RWPE1 (cell line): Measurements from ENCODE around the gene KMT5B.
A peak's percentile ranks its signal among the peaks of the same experiment; 100 is the strongest.

ENCODE experiments used
- CTCF ChIA-PET: fragments of 350-600 bp; sonication (Branson Sonifier 250); formaldehyde crosslinking; extraction: SDS; loops from one replicate; lab custom pipeline; 2021; lab: Yijun Ruan, JAX
- POLR2A ChIA-PET: fragments of 400-600 bp; formaldehyde crosslinking; extraction: SDS; loops from one replicate; lab custom pipeline; 2020; ENCODE audit warnings: antibody characterized with exemption; ENCODE audit not compliant: low non-redundant PET; lab: Yijun Ruan, JAX
- DNase-seq: peaks from one replicate; pipeline ENCODE4 v3.0.0; 2012; ENCODE audit warnings: low spot score
- H3K27ac ChIP-seq: fragments of 450-650 bp; 2 replicates; pipeline ENCODE4 v1.5.1; 2017
- TF ChIP-seq, protein P1 (sequence below): fragments of 450-650 bp; conservative IDR thresholded peaks from 2 replicates; pipeline ENCODE4 v1.5.1; 2017; ENCODE audit warnings: low read depth, mild to moderate bottlenecking

The KMT5B gene

DNA sequence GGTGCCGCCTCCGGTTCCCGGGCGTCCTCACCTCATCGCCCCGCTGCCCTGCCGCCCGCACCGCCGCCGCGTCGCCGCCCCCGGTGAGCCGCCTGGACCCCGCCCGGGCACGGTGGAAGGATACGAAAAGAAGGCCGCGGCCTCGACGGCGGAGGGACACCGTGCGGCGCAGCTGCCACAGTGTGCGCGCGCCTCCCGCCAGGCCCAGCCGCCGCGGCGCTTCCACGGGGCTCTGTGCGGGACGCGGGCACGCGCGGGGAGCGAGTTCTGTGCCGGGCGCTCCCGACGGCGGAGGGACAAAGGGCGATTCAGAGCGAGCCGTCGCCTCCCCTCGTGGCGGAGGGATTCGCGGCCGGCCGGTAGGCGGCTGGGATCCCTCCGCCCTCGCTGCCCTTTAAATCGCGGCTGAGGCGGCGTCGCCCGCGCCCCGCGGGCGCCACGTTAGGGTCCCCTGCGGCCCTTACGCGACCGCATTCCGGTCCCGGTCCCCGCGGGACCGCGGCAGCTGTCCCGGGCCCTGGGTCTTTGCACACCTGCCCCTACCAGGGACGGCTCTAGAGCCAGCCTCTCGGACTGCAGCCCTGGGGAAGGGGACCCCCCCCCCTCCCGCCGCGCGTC, 568 bp upstream of the KMT5B start:
- H3K27ac ChIP-seq = peak overlapping the region; percentile 98
- ChIA-PET POLR2A (no interaction called here), CTCF (interaction anchor here (0.7 kb wide), 2 partner anchors 8 to 51 kb away, joined by 3 to 4 read pairs; no protein-coding TSS in a partner anchor)
- DNase-seq = peak; percentile 77
- TF ChIP-seq, protein P1, sequence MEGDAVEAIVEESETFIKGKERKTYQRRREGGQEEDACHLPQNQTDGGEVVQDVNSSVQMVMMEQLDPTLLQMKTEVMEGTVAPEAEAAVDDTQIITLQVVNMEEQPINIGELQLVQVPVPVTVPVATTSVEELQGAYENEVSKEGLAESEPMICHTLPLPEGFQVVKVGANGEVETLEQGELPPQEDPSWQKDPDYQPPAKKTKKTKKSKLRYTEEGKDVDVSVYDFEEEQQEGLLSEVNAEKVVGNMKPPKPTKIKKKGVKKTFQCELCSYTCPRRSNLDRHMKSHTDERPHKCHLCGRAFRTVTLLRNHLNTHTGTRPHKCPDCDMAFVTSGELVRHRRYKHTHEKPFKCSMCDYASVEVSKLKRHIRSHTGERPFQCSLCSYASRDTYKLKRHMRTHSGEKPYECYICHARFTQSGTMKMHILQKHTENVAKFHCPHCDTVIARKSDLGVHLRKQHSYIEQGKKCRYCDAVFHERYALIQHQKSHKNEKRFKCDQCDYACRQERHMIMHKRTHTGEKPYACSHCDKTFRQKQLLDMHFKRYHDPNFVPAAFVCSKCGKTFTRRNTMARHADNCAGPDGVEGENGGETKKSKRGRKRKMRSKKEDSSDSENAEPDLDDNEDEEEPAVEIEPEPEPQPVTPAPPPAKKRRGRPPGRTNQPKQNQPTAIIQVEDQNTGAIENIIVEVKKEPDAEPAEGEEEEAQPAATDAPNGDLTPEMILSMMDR = no peak

DNA sequence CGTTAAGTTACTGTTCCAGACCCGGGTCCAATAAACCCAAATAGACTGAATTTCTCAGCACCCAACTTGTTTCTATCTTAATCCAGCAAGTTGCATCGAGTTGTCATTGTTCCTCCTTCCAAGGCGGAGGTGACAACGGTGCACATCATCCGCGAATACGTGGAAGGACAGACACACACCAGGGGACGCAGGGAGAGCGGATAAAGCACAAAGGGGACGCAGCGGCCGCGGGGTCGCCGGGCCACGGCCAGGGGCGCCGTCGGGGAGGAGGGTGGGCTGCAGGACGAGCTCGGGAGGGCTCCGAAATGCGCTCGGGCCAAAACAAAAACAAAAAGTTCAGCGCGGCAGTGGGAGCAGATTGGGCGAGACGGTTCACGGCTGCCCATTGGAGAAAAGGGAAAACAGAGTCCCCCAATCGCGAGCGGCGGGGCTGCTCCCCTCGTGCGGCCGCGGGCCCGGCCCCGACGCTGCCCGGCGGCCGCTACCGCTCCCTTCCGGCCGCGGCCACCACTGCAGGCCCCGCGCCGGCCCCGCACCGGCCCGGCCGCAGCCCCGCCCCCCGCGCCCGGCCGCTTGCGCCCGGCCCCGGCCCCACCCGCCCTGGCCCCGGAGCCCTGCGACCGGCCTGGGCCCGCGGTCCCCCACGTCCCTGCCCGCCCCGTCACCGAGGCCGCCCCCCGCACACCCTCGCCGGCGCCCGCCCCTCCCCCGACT, 518 bp downstream of the KMT5B start:
- CTCF ChIA-PET = interaction anchor here (0.5 to 0.7 kb wide), 3 partner anchors 20 to 839 kb away, joined by 3 to 4 read pairs (median 3); no protein-coding TSS in a partner anchor
- DNase-seq = peak; percentile 75
- TF ChIP-seq, protein P1 = peak; percentile 65
- peak overlapping the region; percentile 98 for H3K27ac ChIP-seq
- POLR2A ChIA-PET = no interaction called here

DNA sequence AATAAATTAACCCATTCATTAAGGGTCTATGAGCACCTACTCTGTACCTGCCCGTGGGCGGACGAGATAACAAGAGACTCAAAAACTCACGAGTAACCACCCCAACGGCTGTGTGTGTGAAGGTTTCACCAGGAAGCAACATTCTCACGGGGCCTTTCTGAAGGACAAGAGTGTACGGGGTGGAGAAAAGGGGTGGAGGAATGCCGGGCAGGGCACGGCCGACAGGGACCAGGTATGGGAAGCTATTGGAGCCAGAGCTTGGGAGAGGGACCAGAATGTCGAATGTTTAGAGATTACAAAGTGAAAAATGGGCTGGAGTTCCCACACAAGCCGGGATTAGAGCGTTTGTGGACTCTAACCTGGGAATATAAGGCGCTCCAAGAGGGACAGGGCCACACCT, 1.6 kb downstream of the KMT5B start:
- DNase-seq = peak; percentile 24
- CTCF ChIA-PET = no interaction called here
- no peak overlapping the region for H3K27ac ChIP-seq
- POLR2A ChIA-PET = no interaction called here
- TF ChIP-seq, protein P1 = no peak

DNA sequence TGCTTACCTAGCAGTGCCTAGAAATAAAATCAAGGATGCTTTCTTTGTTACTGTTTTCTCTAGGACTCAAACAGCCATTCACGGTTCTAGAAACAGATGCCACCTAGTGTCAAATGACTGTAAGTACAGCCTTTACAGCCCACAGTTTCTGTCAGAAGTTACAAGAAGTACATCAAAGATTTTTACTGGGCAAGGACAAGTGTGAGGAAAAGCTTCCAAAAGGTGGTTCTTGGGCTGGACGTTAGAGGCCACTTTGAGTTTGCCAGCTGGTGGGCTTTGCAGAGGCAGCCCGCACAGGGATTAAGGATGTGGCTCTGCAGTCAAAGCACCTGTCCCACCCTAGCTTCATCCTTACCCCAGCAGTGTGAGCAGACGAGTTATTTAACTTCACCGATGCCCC, 6.9 kb downstream of the KMT5B start:
- peak; percentile 55 for DNase-seq
- TF ChIP-seq, protein P1 = peak; percentile 85
- no peak overlapping the region for H3K27ac ChIP-seq
- CTCF ChIA-PET = interaction anchor here (0.6 to 1.1 kb wide), 6 partner anchors 8 to 198 kb away, joined by 3 to 5 read pairs (median 3); no protein-coding TSS in a partner anchor
- POLR2A ChIA-PET = no interaction called here

DNA sequence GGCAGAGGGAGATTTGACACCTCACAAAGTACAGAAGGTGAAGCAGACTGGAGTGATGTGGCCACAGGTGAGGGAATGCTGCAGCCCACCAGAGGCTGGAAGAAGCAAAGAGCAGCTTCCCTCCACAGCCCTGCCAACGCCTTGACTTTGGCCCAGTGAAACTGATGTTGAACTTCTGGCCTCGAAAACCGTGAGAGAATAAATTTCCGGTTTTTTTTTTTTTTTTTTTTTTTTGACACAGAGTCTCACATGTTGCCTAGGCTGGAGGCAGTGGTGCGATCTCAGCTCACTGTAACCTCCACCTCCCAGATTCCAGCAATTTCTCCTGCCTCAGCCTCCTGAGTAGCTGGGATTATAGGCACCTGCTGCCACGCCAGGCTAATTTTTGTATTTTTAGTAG, 8.7 kb downstream of the KMT5B start:
- CTCF ChIA-PET = no interaction called here
- no peak overlapping the region for H3K27ac ChIP-seq
- no peak for DNase-seq
- TF ChIP-seq, protein P1 = no peak
- POLR2A ChIA-PET = no interaction called here

DNA sequence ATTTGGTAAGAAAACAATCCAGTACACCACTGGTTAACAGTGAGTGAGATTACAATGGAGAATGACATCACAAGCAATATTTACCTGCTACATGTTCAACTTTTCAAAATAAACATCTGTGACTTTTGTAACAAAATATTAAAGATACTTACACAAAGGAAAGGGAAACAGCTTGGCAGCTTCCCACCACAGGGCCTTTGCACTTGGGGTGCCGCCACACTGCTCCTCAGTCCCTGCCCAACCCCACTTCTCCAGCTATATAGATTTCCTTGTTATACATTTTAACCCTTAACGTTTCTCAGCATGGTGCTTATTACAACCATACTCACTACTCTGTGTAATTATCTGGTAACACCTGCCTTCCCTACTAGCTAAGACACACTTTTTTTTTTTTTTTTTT, 10.9 kb downstream of the KMT5B start:
- H3K27ac ChIP-seq = no peak overlapping the region
- DNase-seq = no peak
- ChIA-PET POLR2A (interaction anchor here (0.6 kb wide), 1 partner anchor 23 kb away, joined by 3 read pairs; no protein-coding TSS in a partner anchor), CTCF (no interaction called here)
- TF ChIP-seq, protein P1 = no peak
